GM19043 (cell line): ENCODE data around the gene SYNGR2.
"Not testable (repeated sequence)": the region's sequence is repeated elsewhere in the genome, so short reads cannot be mapped to it uniquely, and the experiment has no call there.

ENCODE experiments used
- ATAC-seq: cut with Tn5 transposase; IDR thresholded peaks from one replicate; pipeline ENCODE4 v1.9.1; 2021; ENCODE audit warnings: low read depth; ENCODE audit not compliant: unreplicated experiment

Gene SYNGR2

GRCh38 chr17:78129351-78130089 lies 38.9 kb upstream of the SYNGR2 start:
- no peak for ATAC-seq

- ATAC-seq = no peak
These were observed 38.3 kb upstream of the SYNGR2 start for GRCh38 chr17:78130090-78130436.

GRCh38 chr17:78130437-78131101 lies 37.8 kb upstream of the SYNGR2 start, which contains the start of gene TMC8:
TSS of gene TMC8 (plus strand) at chr17:78130771. CDS start at chr17:78131589, 818 bp downstream.
- no peak for ATAC-seq

GRCh38 chr17:78131172-78132083 lies 37.0 kb upstream of the SYNGR2 start:
- no peak for ATAC-seq

GRCh38 chr17:78132084-78132676 lies 36.2 kb upstream of the SYNGR2 start:
- ATAC-seq = no peak

- ATAC-seq = no peak
These were observed 35.6 kb upstream of the SYNGR2 start for GRCh38 chr17:78132767-78133178.

- no peak for ATAC-seq
These were observed 35.0 kb upstream of the SYNGR2 start for GRCh38 chr17:78133179-78133951.

- ATAC-seq = no peak
These were observed 34.1 kb upstream of the SYNGR2 start for GRCh38 chr17:78133971-78134898.

GRCh38 chr17:78134899-78135385 lies 33.4 kb upstream of the SYNGR2 start:
- ATAC-seq = no peak

GRCh38 chr17:78135858-78136500 lies 32.4 kb upstream of the SYNGR2 start:
- no peak for ATAC-seq

GRCh38 chr17:78137392-78138203 lies 30.8 kb upstream of the SYNGR2 start:
- ATAC-seq = no peak

GRCh38 chr17:78138204-78139060 lies 29.9 kb upstream of the SYNGR2 start:
- ATAC-seq = no peak

GRCh38 chr17:78139861-78140168 lies 28.6 kb upstream of the SYNGR2 start:
- ATAC-seq = not testable (repeated sequence)

- ATAC-seq = peak; percentile 75
These were observed 28.0 kb upstream of the SYNGR2 start for GRCh38 chr17:78140169-78141051.

- ATAC-seq = no peak
These were observed 26.8 kb upstream of the SYNGR2 start for GRCh38 chr17:78141437-78142118.
